ENCODE results near the gene ZNF675. TPM values are rescaled to one million over a fixed set of nuclear protein-coding genes. Genes with fewer than 3 reads are reported as not detected.

ZNF675 gene
- total RNA-seq, 1 experiment from 2014 or later = 12.9 TPM

GRCh38 chr19:23718802-23719201 is 31.8 kb upstream of the ZNF675 start:
- Histone ChIP-seq H3K9me3 (no peaks in the 10 kb centered on the region), H3K4me3 (ENCODE audit: low read depth, low read length) (no peak overlapping the region), H3K36me3 (ENCODE audit: control insufficient read depth, insufficient read depth, low read length) (no peaks in the 10 kb centered on the region), H3K27me3 (replicated peaks; ENCODE audit: control insufficient read depth, insufficient read depth, low read length) (no peaks in the 10 kb centered on the region), H3K4me1 (no peaks in the 10 kb centered on the region)
- BruUV-seq (replicated peaks) = no TSS peak
- H3K9me3 Mint-ChIP-seq (ENCODE audit: unreplicated experiment) = peaks cover 16% of the 10 kb centered on the region
- no peak overlapping the region for H3K27ac Mint-ChIP-seq (ENCODE audit: unreplicated experiment)
- no peak for TF ChIP-seq CTCF (IDR thresholded peaks at IDR 0.05; ENCODE audit: insufficient read depth in 1 of 2, low read depth in 1 of 2, low read length in 1 of 2, severe bottlenecking in 1 of 2, unreplicated experiment in 1 of 2)
- no peak overlapping the region for H3K4me3 Mint-ChIP-seq (ENCODE audit: unreplicated experiment)
- ChIA-PET CTCF (no interaction called here), POLR2A (no interaction called here)
- H3K36me3 Mint-ChIP-seq (ENCODE audit: insufficient read depth, unreplicated experiment) = no peaks in the 10 kb centered on the region
- no peak for DNase-seq
- no peaks in the 10 kb centered on the region for H3K4me1 Mint-ChIP-seq (ENCODE audit: low read depth, unreplicated experiment)
- no peaks in the 10 kb centered on the region for H3K27me3 Mint-ChIP-seq (ENCODE audit: insufficient read depth, unreplicated experiment)
- intact Hi-C loops (cut with micrococcal nuclease; ENCODE audit: unreplicated experiment) = no loop called here

DNA sequence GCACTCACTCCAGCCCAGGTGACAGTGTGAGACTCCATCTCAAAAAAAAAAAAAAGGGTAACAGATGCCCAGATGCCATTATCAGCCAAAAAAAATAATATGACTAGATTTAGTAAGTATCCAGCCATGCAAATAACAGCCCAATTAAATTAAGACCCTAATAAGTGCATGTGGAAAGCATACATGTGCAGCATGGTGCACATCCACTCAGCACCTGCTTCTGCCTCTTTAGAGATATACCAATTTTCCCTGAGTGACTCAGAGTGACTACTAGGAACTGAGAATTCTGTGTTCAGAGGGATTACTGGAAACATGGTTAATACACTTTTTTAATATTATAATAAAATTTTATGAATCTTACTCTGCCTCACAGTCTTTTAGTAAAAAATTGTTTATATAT is 29.8 kb upstream of the ZNF675 start:
- Mint-ChIP-seq H3K36me3 (ENCODE audit: insufficient read depth, unreplicated experiment) (no peaks in the 10 kb centered on the region), H3K4me1 (ENCODE audit: low read depth, unreplicated experiment) (no peaks in the 10 kb centered on the region), H3K27ac (ENCODE audit: unreplicated experiment) (no peak overlapping the region), H3K9me3 (ENCODE audit: unreplicated experiment) (peaks cover 16% of the 10 kb centered on the region), H3K27me3 (ENCODE audit: insufficient read depth, unreplicated experiment) (no peaks in the 10 kb centered on the region), H3K4me3 (ENCODE audit: unreplicated experiment) (no peak overlapping the region)
- H3K4me3 ChIP-seq (ENCODE audit: low read depth, low read length) = no peak overlapping the region
- BruUV-seq (replicated peaks) = no TSS peak
- no peaks in the 10 kb centered on the region for H3K27me3 ChIP-seq (replicated peaks; ENCODE audit: control insufficient read depth, insufficient read depth, low read length)
- H3K36me3 ChIP-seq (ENCODE audit: control insufficient read depth, insufficient read depth, low read length) = no peaks in the 10 kb centered on the region
- DNase-seq = no peak
- no peak for TF ChIP-seq CTCF (IDR thresholded peaks at IDR 0.05; ENCODE audit: insufficient read depth in 1 of 2, low read depth in 1 of 2, low read length in 1 of 2, severe bottlenecking in 1 of 2, unreplicated experiment in 1 of 2)
- ChIA-PET CTCF (no interaction called here), POLR2A (no interaction called here)
- intact Hi-C loops (cut with micrococcal nuclease; ENCODE audit: unreplicated experiment) = no loop called here
- H3K4me1 ChIP-seq = no peaks in the 10 kb centered on the region
- H3K9me3 ChIP-seq = no peaks in the 10 kb centered on the region

GRCh38 chr19:23709347-23709746 is 22.3 kb upstream of the ZNF675 start:
- H3K36me3 ChIP-seq (ENCODE audit: control insufficient read depth, insufficient read depth, low read length) = no peaks in the 10 kb centered on the region
- no peaks in the 10 kb centered on the region for H3K27me3 ChIP-seq (replicated peaks; ENCODE audit: control insufficient read depth, insufficient read depth, low read length)
- ChIA-PET POLR2A (no interaction called here), CTCF (no interaction called here)
- BruUV-seq (replicated peaks) = no TSS peak
- H3K27me3 Mint-ChIP-seq (ENCODE audit: insufficient read depth, unreplicated experiment) = no peaks in the 10 kb centered on the region
- intact Hi-C loops (cut with micrococcal nuclease; ENCODE audit: unreplicated experiment) = no loop called here
- peaks cover 10% of the 10 kb centered on the region for H3K9me3 Mint-ChIP-seq (ENCODE audit: unreplicated experiment)
- H3K4me1 ChIP-seq = no peaks in the 10 kb centered on the region
- no peak for TF ChIP-seq CTCF (IDR thresholded peaks at IDR 0.05; ENCODE audit: insufficient read depth in 1 of 2, low read depth in 1 of 2, low read length in 1 of 2, severe bottlenecking in 1 of 2, unreplicated experiment in 1 of 2)
- no peak for DNase-seq
- no peaks in the 10 kb centered on the region for H3K4me1 Mint-ChIP-seq (ENCODE audit: low read depth, unreplicated experiment)
- H3K36me3 Mint-ChIP-seq (ENCODE audit: insufficient read depth, unreplicated experiment) = no peaks in the 10 kb centered on the region
- H3K9me3 ChIP-seq = no peaks in the 10 kb centered on the region; the same call in 1 of the 2 replicates
- H3K4me3 Mint-ChIP-seq (ENCODE audit: unreplicated experiment) = no peak overlapping the region
- H3K27ac Mint-ChIP-seq (ENCODE audit: unreplicated experiment) = no peak overlapping the region
- no peak overlapping the region for H3K4me3 ChIP-seq (ENCODE audit: low read depth, low read length)

Measured in Caco-2 (cell line).